ENCODE results near the gene BACH2. TPM values are rescaled to one million over a fixed set of nuclear protein-coding genes. Genes with fewer than 3 reads are reported as not detected.

The BACH2 gene
- total and polyA plus RNA-seq, 2 of the 4 experiments (the other 2 are of a cell fraction), result 1.3 to 1.4 TPM

DNA sequence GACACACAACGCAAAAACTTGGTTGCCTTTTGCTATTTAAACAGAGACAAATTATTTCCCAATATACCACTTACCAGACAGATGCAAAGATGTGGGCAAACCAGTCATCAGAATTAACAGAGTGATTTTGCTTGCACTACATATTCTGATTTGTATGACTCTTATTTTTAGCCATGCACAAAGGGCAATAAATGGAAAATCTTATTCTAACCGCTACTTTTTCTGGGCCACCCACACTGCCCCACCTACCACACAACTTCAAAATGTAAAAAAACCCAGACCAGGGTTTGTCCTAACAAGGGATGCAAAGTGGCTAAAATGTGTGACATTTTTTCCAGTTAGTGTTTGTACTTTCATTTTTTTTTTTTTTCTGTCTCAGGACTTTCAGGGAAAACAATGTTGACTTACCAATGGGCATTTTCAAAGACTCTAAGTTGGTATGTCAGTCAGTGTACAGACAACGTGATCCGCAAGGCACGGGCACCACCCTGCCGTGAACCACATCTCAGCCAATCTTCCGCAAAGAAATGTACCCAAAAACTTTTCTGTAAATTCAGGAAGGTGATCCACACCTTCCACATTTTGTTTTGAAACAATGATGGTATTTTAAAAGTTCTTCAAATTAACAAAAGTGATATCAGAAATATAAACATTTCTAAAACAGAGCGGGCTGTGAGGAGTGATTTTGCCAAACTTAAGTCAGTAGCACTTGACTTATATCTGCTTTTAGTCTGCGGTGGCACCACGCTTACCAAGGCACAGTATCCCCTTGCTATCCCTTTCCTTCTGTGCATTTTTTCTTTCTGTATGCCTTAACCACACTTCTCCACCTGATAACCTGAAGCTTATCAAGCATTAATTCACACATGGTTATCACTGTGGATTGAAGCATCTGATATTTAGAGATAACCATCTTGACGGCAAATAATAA lies 216.8 kb downstream of the BACH2 start:
- no peak overlapping the region for H3K18ac ChIP-seq (ENCODE audit: low read depth, low read length)
- no peak overlapping the region for H2BK120ac ChIP-seq (ENCODE audit: low read depth, low read length)
- H4K5ac ChIP-seq (ENCODE audit: low read depth, low read length), result no peak overlapping the region
- H3K9me1 ChIP-seq (ENCODE audit: insufficient read depth, low read length), result no peaks in the 10 kb centered on the region
- DNase-seq, result no peak
- H2BK15ac ChIP-seq (ENCODE audit: low read depth, low read length), result no peak overlapping the region
- H3K4me3 ChIP-seq (ENCODE audit: insufficient read depth, low read depth, low read length), result no peak overlapping the region
- H3K4me2 ChIP-seq (ENCODE audit: low read depth, low read length), result no peak overlapping the region
- H2AK9ac ChIP-seq (replicated peaks; ENCODE audit: low read depth, low read length, poor library complexity), result no peak overlapping the region
- peaks cover 3% of the 10 kb centered on the region; the same call in 1 of the 2 replicates for H3K27me3 ChIP-seq (ENCODE audit: control insufficient read depth, insufficient read depth, low read length)
- CTCF ChIA-PET, result no interaction called here
- no peaks in the 10 kb centered on the region for H3K79me1 ChIP-seq (ENCODE audit: low read depth in 1 of 2, low read length in 2 of 2)
- H2AFZ ChIP-seq (replicated peaks; ENCODE audit: low read length, poor library complexity), result no peak overlapping the region
- H2AK5ac ChIP-seq (ENCODE audit: low read depth, low read length), result no peak overlapping the region
- no peak overlapping the region for H4K8ac ChIP-seq (ENCODE audit: low read depth in 2 of 2, low read length in 2 of 2)
- H3K9ac ChIP-seq (ENCODE audit: low read depth, low read length), result no peak overlapping the region
- no TSS peak for BruUV-seq (replicated peaks)
- H3K27ac ChIP-seq (ENCODE audit: insufficient read depth, low read length), result no peak overlapping the region
- H3K56ac ChIP-seq (ENCODE audit: extremely low read depth, insufficient read depth, low read length), result no peak overlapping the region
- H4K91ac ChIP-seq (ENCODE audit: insufficient read depth, low read depth, low read length), result no peak overlapping the region
- H4K20me1 ChIP-seq (ENCODE audit: insufficient read depth, low read length), result no peaks in the 10 kb centered on the region
- no peaks in the 10 kb centered on the region for H3K4me1 ChIP-seq (ENCODE audit: control insufficient read depth, insufficient read depth, low read length)
- no peak for ATAC-seq (ENCODE audit: low read depth)
- no peak overlapping the region for H2BK20ac ChIP-seq (ENCODE audit: low read depth, low read length)
- dilution Hi-C loops (cut with HindIII; ENCODE audit: low sequenced_read_pairs, unreplicated experiment) (no loop called here), in situ Hi-C loops (cut with MboI; ENCODE audit: low sequenced_read_pairs) (no loop called here), intact Hi-C loops (cut with micrococcal nuclease) (no loop called here)
- H3K23ac ChIP-seq (ENCODE audit: low read depth, low read length), result no peak overlapping the region
- H3K9me3 ChIP-seq (ENCODE audit: control insufficient read depth, insufficient read depth, low read length), result no peaks in the 10 kb centered on the region
- POLR2A ChIA-PET (ENCODE audit: unreplicated experiment), result no interaction called here
- no peak overlapping the region for H3K4ac ChIP-seq (ENCODE audit: low read depth, low read length)
- no peak overlapping the region for H3K14ac ChIP-seq (replicated peaks; ENCODE audit: low read depth, low read length)
- H2BK5ac ChIP-seq (ENCODE audit: low read depth, low read length, poor library complexity, severe bottlenecking), result no peak overlapping the region
- H3K36me3 ChIP-seq (ENCODE audit: control insufficient read depth, insufficient read depth, low read length), result no peaks in the 10 kb centered on the region
- 100% methylated on average over 2 of the region's 11 CpGs; no CpG with 5 or more reads in 1 of the 2 experiments for WGBS, 2 experiments (ENCODE audit: extremely low coverage in 2 of 2, insufficient read length in 1 of 2)
- TF ChIP-seq, protein P1, sequence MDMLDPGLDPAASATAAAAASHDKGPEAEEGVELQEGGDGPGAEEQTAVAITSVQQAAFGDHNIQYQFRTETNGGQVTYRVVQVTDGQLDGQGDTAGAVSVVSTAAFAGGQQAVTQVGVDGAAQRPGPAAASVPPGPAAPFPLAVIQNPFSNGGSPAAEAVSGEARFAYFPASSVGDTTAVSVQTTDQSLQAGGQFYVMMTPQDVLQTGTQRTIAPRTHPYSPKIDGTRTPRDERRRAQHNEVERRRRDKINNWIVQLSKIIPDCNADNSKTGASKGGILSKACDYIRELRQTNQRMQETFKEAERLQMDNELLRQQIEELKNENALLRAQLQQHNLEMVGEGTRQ (IDR thresholded peaks at IDR 0.05; ENCODE audit: low read depth, low read length), result no peak
- TF ChIP-seq FOS (IDR thresholded peaks at IDR 0.05; ENCODE audit: low read depth, low read length) (no peak), MXI1 (IDR thresholded peaks at IDR 0.05; ENCODE audit: borderline replicate concordance, low read depth, low read length) (no peak), SMC3 (IDR thresholded peaks at IDR 0.05; ENCODE audit: low read depth, low read length) (no peak), RFX5 (IDR thresholded peaks at IDR 0.05; ENCODE audit: low read depth, low read length) (no peak), POLR2A (IDR thresholded peaks at IDR 0.05; ENCODE audit: low read depth, low read length) (no peak), NFE2L2 (IDR thresholded peaks at IDR 0.05; ENCODE audit: low read depth, low read length) (no peak), CHD1 (IDR thresholded peaks at IDR 0.05; ENCODE audit: low read depth, low read length) (no peak), MAFK (IDR thresholded peaks at IDR 0.05; ENCODE audit: low read depth, low read length) (no peak), BHLHE40 (IDR thresholded peaks at IDR 0.05; ENCODE audit: low read depth, low read length) (no peak), MAZ (IDR thresholded peaks at IDR 0.05; ENCODE audit: borderline replicate concordance, low read depth, low read length) (no peak), RAD21 (IDR thresholded peaks at IDR 0.05; ENCODE audit: low read length) (no peak), RCOR1 (IDR thresholded peaks at IDR 0.05; ENCODE audit: insufficient replicate concordance, low read length) (no peak)
- TF ChIP-seq, protein P2, sequence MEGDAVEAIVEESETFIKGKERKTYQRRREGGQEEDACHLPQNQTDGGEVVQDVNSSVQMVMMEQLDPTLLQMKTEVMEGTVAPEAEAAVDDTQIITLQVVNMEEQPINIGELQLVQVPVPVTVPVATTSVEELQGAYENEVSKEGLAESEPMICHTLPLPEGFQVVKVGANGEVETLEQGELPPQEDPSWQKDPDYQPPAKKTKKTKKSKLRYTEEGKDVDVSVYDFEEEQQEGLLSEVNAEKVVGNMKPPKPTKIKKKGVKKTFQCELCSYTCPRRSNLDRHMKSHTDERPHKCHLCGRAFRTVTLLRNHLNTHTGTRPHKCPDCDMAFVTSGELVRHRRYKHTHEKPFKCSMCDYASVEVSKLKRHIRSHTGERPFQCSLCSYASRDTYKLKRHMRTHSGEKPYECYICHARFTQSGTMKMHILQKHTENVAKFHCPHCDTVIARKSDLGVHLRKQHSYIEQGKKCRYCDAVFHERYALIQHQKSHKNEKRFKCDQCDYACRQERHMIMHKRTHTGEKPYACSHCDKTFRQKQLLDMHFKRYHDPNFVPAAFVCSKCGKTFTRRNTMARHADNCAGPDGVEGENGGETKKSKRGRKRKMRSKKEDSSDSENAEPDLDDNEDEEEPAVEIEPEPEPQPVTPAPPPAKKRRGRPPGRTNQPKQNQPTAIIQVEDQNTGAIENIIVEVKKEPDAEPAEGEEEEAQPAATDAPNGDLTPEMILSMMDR (conservative IDR thresholded peaks at IDR 0.05; ENCODE audit: low read depth, low read length), result no peak
- TF ChIP-seq, protein P3, sequence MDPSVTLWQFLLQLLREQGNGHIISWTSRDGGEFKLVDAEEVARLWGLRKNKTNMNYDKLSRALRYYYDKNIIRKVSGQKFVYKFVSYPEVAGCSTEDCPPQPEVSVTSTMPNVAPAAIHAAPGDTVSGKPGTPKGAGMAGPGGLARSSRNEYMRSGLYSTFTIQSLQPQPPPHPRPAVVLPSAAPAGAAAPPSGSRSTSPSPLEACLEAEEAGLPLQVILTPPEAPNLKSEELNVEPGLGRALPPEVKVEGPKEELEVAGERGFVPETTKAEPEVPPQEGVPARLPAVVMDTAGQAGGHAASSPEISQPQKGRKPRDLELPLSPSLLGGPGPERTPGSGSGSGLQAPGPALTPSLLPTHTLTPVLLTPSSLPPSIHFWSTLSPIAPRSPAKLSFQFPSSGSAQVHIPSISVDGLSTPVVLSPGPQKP (IDR thresholded peaks at IDR 0.05; ENCODE audit: borderline replicate concordance, low read depth, low read length), result no peak
